Measurements from ENCODE around the gene SEC16B.

GRCh38 chr1:177941976-177942375, 27.9 kb downstream of the SEC16B start:
- no peak for TF ChIP-seq ARNTL (CRISPR knock-in tag; IDR thresholded peaks at IDR 0.05; ENCODE audit: borderline replicate concordance, low read depth)
- no peak for TF ChIP-seq ESRRG (CRISPR knock-in tag; IDR thresholded peaks at IDR 0.05)
- TF ChIP-seq PATZ1 (CRISPR knock-in tag; IDR thresholded peaks at IDR 0.05; ENCODE audit: borderline replicate concordance), result no peak
- no peak for TF ChIP-seq ZFP30 (CRISPR knock-in tag; IDR thresholded peaks at IDR 0.05)
- no peak for TF ChIP-seq POU6F1 (CRISPR knock-in tag; IDR thresholded peaks at IDR 0.05; ENCODE audit: borderline replicate concordance, low read depth)
- no peak for TF ChIP-seq OSR1 (CRISPR knock-in tag; IDR thresholded peaks at IDR 0.05)
